HCT116 (cell line): ENCODE results near the gene SPP2. TPM values are rescaled to one million over a fixed set of nuclear protein-coding genes. Genes with fewer than 3 reads are reported as not detected.

Experiments
- ATAC-seq: fragments of 200-7000 bp; cut with Tn5 transposase; 2 replicates; pipeline ENCODE4 v1.9.1; 2020; ENCODE audit warnings: mild to moderate bottlenecking, moderate library complexity
- BruUV-seq: library from RNA; stranded (reverse); fragments of 400-500 nt; replicated peaks from 2 replicates; lab custom pipeline; 2021; lab: Mats Ljungman, UMichigan
- CTCF ChIA-PET: fragments of 300-600 bp; sonication (Branson Sonifier 250); formaldehyde crosslinking; loops from one replicate; lab custom pipeline; 2021; ENCODE audit warnings: antibody characterized with exemption; lab: Charles Lee
- POLR2A ChIA-PET: fragments of 300-600, 350-600 bp; sonication (Branson Sonifier 250); formaldehyde crosslinking; loops from one replicate; lab custom pipeline; 2021; ENCODE audit warnings: antibody characterized with exemption; lab: Charles Lee
- RAD21 ChIA-PET, 2 experiments: fragments of 300-600 bp; sonication (Branson Sonifier 250); formaldehyde crosslinking; loops; one replicate each; lab custom pipeline; 2023; ENCODE audit warnings: low total read pairs in 2 of 2; ENCODE audit not compliant: uncharacterized antibody in 2 of 2, unreplicated experiment in 2 of 2, low non-redundant PET in 1 of 2; lab: Charles Lee
- DNase-seq: peaks from one replicate; pipeline ENCODE4 v3.0.0-alpha.2; 2010; ENCODE audit warnings: low read depth, low spot score
- H2AFZ ChIP-seq: fragments of 200-600 bp; shearing (Covaris generic), sonication (generic); 2 replicates; pipeline ENCODE4 v1.6.1; 2017; ENCODE audit warnings: low read depth, mixed run types, mixed read lengths, antibody characterized with exemption, low read length; ENCODE audit not compliant: poor library complexity, severe bottlenecking
- H3K27ac ChIP-seq: 2 replicates; pipeline ENCODE4 v1.5.1; 2012; ENCODE audit warnings: low read depth, low read length
- H3K27me3 ChIP-seq: fragments of 200-600 bp; sonication (generic); 2 replicates; pipeline ENCODE4 v1.6.1; 2016; ENCODE audit warnings: mixed run types, low read length, mixed read lengths; ENCODE audit not compliant: insufficient read depth
- H3K36me3 ChIP-seq, 2 experiments: fragments of 200-500 bp in 1 of 2; fragments of 200-600 bp in 1 of 2; sonication (Bioruptor generic) in 1 of 2; sonication (generic) in 1 of 2; 2 replicates each; pipeline versions ENCODE4 v1.5.1 to v1.6.1; 2014 to 2016; ENCODE audit warnings: low read length in 2 of 2, inconsistent platforms in 1 of 2, mixed read lengths in 1 of 2, mixed run types in 1 of 2; ENCODE audit not compliant: insufficient read depth in 2 of 2, control insufficient read depth in 1 of 2
- H3K4me1 ChIP-seq, 2 experiments: fragments of 200-600 bp in 1 of 2; sonication (generic) in 1 of 2; 2 replicates each; pipeline versions ENCODE4 v1.5.1 to v1.6.1; 2012 to 2017; ENCODE audit warnings: low read length in 2 of 2, inconsistent platforms in 1 of 2, mild to moderate bottlenecking in 1 of 2, mixed read lengths in 1 of 2, mixed run types in 1 of 2, moderate library complexity in 1 of 2; ENCODE audit not compliant: insufficient read depth in 2 of 2, control insufficient read depth in 1 of 2
- H3K4me2 ChIP-seq: fragments of 200-600 bp; sonication (generic); 2 replicates; pipeline ENCODE4 v1.6.1; 2017; ENCODE audit warnings: mixed run types, low read length, mixed read lengths
- H3K4me3 ChIP-seq, 2 experiments: fragments of 200-600 bp in 1 of 2; sonication (generic) in 1 of 2; replicated peaks in 1 of 2; 2 replicates each; pipeline ENCODE4 v1.5.1; 2011 to 2016; ENCODE audit warnings: low read length in 2 of 2, control low read depth in 1 of 2, low read depth in 1 of 2, mild to moderate bottlenecking in 1 of 2, mixed read lengths in 1 of 2, mixed run types in 1 of 2
- H3K79me2 ChIP-seq: fragments of 200-600 bp; sonication (generic); 2 replicates; pipeline ENCODE4 v1.6.1; 2017; ENCODE audit warnings: mild to moderate bottlenecking, mixed run types, low read length, moderate library complexity, mixed read lengths; ENCODE audit not compliant: insufficient read depth
- H3K9ac ChIP-seq: fragments of 200-600 bp; sonication (generic); 2 replicates; pipeline ENCODE4 v1.6.1; 2016; ENCODE audit warnings: low read length, mixed read lengths
- H3K9me2 ChIP-seq: fragments of 200-600 bp; sonication (generic), shearing (Covaris generic); 2 replicates; pipeline ENCODE4 v1.6.1; 2017; ENCODE audit warnings: mixed run types, mild to moderate bottlenecking, moderate library complexity; ENCODE audit not compliant: insufficient read depth
- H3K9me3 ChIP-seq, 2 experiments: fragments of 200-500 bp in 1 of 2; fragments of 200-600 bp in 1 of 2; sonication (Bioruptor generic) in 1 of 2; sonication (generic) in 1 of 2; 2 replicates each; pipeline ENCODE4 v1.6.1; 2014 to 2017; ENCODE audit warnings: low read length in 2 of 2, mixed read lengths in 2 of 2, inconsistent platforms in 1 of 2, low read depth in 1 of 2, mild to moderate bottlenecking in 1 of 2, mixed run types in 1 of 2, moderate library complexity in 1 of 2; ENCODE audit not compliant: control insufficient read depth in 1 of 2, insufficient read depth in 1 of 2
- H4K20me1 ChIP-seq: fragments of 200-600 bp; sonication (generic), shearing (Covaris generic); 2 replicates; pipeline ENCODE4 v1.6.1; 2017; ENCODE audit warnings: mixed run types, mild to moderate bottlenecking, moderate library complexity; ENCODE audit not compliant: insufficient read depth
- CBX3 ChIP-seq: IDR thresholded peaks from 2 replicates; pipeline ENCODE4 v1.6.1; 2012; ENCODE audit warnings: low read depth
- EGR1 ChIP-seq: IDR thresholded peaks from 2 replicates; pipeline ENCODE4 v1.6.1; 2012; ENCODE audit warnings: low read depth
- EZH2 ChIP-seq: fragments of 200-600 bp; sonication (generic); IDR thresholded peaks from 2 replicates; pipeline ENCODE4 v1.6.1; 2017; ENCODE audit warnings: antibody characterized with exemption, mixed run types
- EZH2phosphoT487 ChIP-seq: fragments of 200-600 bp; IDR thresholded peaks from 2 replicates; pipeline ENCODE4 v1.6.1; 2018; ENCODE audit warnings: antibody characterized with exemption, borderline replicate concordance
- POLR2AphosphoS5 ChIP-seq: IDR thresholded peaks from 2 replicates; pipeline ENCODE4 v1.6.1; 2011; ENCODE audit warnings: mild to moderate bottlenecking, low read depth, low read length, moderate library complexity
- RAD21 ChIP-seq: IDR thresholded peaks from 2 replicates; pipeline ENCODE4 v1.6.1; 2012; ENCODE audit warnings: low read depth, mild to moderate bottlenecking
- SP1 ChIP-seq: IDR thresholded peaks from 2 replicates; pipeline ENCODE4 v1.6.1; 2012; ENCODE audit warnings: low read depth
- TCF7L2 ChIP-seq: IDR thresholded peaks from 2 replicates; pipeline ENCODE4 v1.7.0; 2011; ENCODE audit warnings: borderline replicate concordance, inconsistent platforms; ENCODE audit not compliant: insufficient read depth, insufficient read length; ENCODE audit errors: extremely low read depth
- ZFX ChIP-seq: fragments of 450-650 bp; IDR thresholded peaks from 2 replicates; pipeline ENCODE4 v1.6.1; 2017
- ZNF274 ChIP-seq: fragments of 200-500 bp; sonication (Bioruptor generic); IDR thresholded peaks from 2 replicates; pipeline ENCODE4 v1.6.1; 2014; ENCODE audit warnings: mild to moderate bottlenecking, low read depth, low read length, inconsistent platforms
- intact Hi-C: fragments of 100-400 bp; cut with micrococcal nuclease; formaldehyde crosslinking; loops from 2 replicates; pipeline ENCODE4 v1.10.0; 2022
- total RNA-seq: library from RNA; stranded (reverse); gene quantifications from one replicate; pipeline ENCODE4 v1.2.1, GENCODE V29; 2021; ENCODE audit not compliant: unreplicated experiment
- TF ChIP-seq, protein P1 (sequence below): IDR thresholded peaks from 2 replicates; pipeline ENCODE4 v1.6.1; 2012

SPP2 gene
- total RNA-seq, 1 experiment from 2014 or later = not detected

DNA sequence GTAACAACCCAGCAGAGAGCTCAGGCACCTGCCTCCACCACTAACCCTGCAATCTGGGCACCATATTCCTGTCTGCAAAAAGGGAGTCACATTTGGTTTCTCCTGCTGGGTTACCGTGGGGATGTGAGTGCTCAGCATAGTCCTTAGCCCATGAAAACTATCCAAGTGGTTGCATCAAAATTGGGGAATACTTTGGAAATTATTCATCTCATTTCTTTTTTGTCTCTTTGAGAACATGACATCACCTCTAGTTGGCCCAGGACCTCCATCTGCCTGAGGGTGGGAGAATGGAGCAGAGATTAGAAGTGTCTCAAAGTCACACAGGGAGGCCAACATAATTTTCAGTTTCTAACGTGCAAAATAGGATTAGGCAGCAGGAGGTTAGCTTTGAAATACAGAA lies 19.3 kb upstream of the SPP2 start (continued):
- no peak for TF ChIP-seq TCF7L2
- no peak for TF ChIP-seq EZH2
- no peak for TF ChIP-seq EZH2phosphoT487
- TF ChIP-seq RAD21 = no peak
- no peak for TF ChIP-seq SP1
- TF ChIP-seq, protein P1, sequence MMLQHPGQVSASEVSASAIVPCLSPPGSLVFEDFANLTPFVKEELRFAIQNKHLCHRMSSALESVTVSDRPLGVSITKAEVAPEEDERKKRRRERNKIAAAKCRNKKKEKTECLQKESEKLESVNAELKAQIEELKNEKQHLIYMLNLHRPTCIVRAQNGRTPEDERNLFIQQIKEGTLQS = no peak
- TF ChIP-seq EGR1 = no peak

DNA sequence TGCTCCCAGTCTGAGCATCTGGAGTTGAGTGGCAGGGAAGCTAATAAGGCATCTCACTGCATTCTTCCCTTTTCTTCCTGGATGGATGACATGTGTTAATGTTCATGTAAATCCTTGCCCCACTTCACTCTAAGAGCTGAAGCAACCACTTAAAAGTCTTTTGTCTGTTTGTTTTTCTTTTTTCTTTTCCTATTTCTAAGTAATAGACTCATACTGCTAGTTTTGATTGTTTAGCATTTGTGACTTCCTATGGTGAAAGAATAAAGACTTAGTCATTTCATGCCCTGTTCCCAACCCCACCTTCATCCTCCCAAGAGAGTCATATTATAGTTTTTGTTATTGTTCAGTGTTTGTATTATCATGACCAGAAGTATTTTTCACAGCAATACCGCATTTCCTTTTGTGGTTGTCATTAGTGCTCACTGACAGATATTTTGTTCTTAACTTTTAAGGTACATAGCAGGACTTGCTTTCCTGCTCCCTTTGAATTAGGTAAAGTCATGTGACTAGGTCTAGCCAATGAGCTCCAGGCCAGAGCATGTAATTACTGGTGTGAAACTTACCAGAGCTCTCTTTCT lies 18.1 kb upstream of the SPP2 start:
- no peak for ATAC-seq
- no peak overlapping the region for H3K4me3 ChIP-seq
- ChIA-PET RAD21 (no interaction called here), CTCF (no interaction called here), POLR2A (no interaction called here)
- H4K20me1 ChIP-seq = no peaks in the 10 kb centered on the region
- intact Hi-C loops = no loop called here
- H3K9ac ChIP-seq = no peak overlapping the region
- H3K36me3 ChIP-seq = no peaks in the 10 kb centered on the region; a peak in 1 of 4 replicates
- DNase-seq = no peak
- H3K4me1 ChIP-seq = no peaks in the 10 kb centered on the region
- H3K27me3 ChIP-seq = no peaks in the 10 kb centered on the region
- H3K27ac ChIP-seq = no peak overlapping the region
- TF ChIP-seq ZFX = no peak
- H3K4me2 ChIP-seq = no peak overlapping the region
- no peak overlapping the region for H2AFZ ChIP-seq
- H3K9me2 ChIP-seq = no peaks in the 10 kb centered on the region
- no TSS peak for BruUV-seq
- H3K79me2 ChIP-seq = no peaks in the 10 kb centered on the region
- no peaks in the 10 kb centered on the region for H3K9me3 ChIP-seq

DNA sequence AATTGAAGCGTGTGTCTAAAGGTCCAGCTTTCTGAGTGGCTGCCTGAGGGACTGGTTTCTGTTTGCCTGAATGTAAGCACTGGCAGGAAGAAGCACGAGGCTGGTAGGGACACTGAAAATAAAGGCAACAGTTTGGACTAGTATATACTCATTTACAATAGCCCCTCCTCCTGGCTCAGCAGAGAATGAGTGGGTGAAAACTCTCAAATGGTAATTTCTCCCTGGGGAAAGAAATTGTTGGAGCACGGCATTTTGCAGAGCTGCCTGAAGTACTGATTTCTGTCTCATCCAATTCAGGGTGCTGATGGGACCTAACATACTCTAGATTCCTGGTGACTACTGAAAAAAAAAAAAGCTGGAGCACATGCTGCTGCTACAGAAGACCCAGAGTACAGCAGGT lies 17.3 kb upstream of the SPP2 start:
- ChIA-PET POLR2A (no interaction called here), CTCF (no interaction called here), RAD21 (no interaction called here)
- ATAC-seq (no peak), DNase-seq (no peak)
- BruUV-seq = no TSS peak
- Histone ChIP-seq H3K27me3 (no peaks in the 10 kb centered on the region), H3K4me3 (no peak overlapping the region), H3K4me2 (no peak overlapping the region), H3K4me1 (no peaks in the 10 kb centered on the region), H3K9me3 (no peaks in the 10 kb centered on the region), H3K9ac (no peak overlapping the region), H3K79me2 (no peaks in the 10 kb centered on the region), H3K9me2 (no peaks in the 10 kb centered on the region), H2AFZ (no peak overlapping the region), H3K27ac (no peak overlapping the region), H3K36me3 (no peaks in the 10 kb centered on the region; a peak in 1 of 4 replicates), H4K20me1 (no peaks in the 10 kb centered on the region)
- intact Hi-C loops = no loop called here
- TF ChIP-seq POLR2AphosphoS5 (no peak), SP1 (no peak), CBX3 (no peak), EGR1 (no peak), ZNF274 (no peak)
